Smooth muscle cell of the brain vasculature (primary cell): ENCODE data around the gene RGL3.
A peak's percentile ranks its signal among the peaks of the same experiment; 100 is the strongest.
"Not testable (repeated sequence)": the region's sequence is repeated elsewhere in the genome, so short reads cannot be mapped to it uniquely, and the experiment has no call there.

Source experiments
- DNase-seq: peaks from one replicate; pipeline ENCODE4 v3.0.0-alpha.2; 2012; ENCODE audit warnings: low read depth, low spot score

The RGL3 gene

GRCh38 chr19:11448923-11449554 is 29.9 kb upstream of the RGL3 start:
- DNase-seq, result no peak

- no peak for DNase-seq
Measured at GRCh38 chr19:11448410-11448809, 29.3 kb upstream of the RGL3 start.

GRCh38 chr19:11447347-11448262 is 28.5 kb upstream of the RGL3 start:
- DNase-seq, result no peak

GRCh38 chr19:11446652-11447301 is 27.7 kb upstream of the RGL3 start:
- no peak for DNase-seq

- no peak for DNase-seq
Measured at GRCh38 chr19:11446271-11446651, 27.1 kb upstream of the RGL3 start.

GRCh38 chr19:11445141-11445540 is 26.0 kb upstream of the RGL3 start:
- no peak for DNase-seq

GRCh38 chr19:11444059-11444458 is 24.9 kb upstream of the RGL3 start:
- no peak for DNase-seq

- DNase-seq, result no peak
Measured at GRCh38 chr19:11437955-11438354, 18.8 kb upstream of the RGL3 start.

- DNase-seq, result no peak
Measured at GRCh38 chr19:11435833-11436313, 16.8 kb upstream of the RGL3 start.

- peak; percentile 99 for DNase-seq
Measured at GRCh38 chr19:11435057-11435832, 16.1 kb upstream of the RGL3 start, which contains the start of the genes ODAD3 and PRKCSH. Gene ODAD3, minus strand, starts transcription at chr19:11435121. Its CDS starts 105 bp downstream, at chr19:11435016. Gene PRKCSH, plus strand, starts transcription at chr19:11435635. Its CDS starts 483 bp downstream, at chr19:11436118.

GRCh38 chr19:11434703-11435056 is 15.6 kb upstream of the RGL3 start:
- DNase-seq, result no peak

- not testable (repeated sequence) for DNase-seq
Measured at GRCh38 chr19:11433526-11433925, 14.4 kb upstream of the RGL3 start.

GRCh38 chr19:11426656-11427055 is 7.5 kb upstream of the RGL3 start:
- DNase-seq, result no peak

- DNase-seq, result no peak
Measured at GRCh38 chr19:11425719-11426457, 6.8 kb upstream of the RGL3 start.

- no peak for DNase-seq
Measured at GRCh38 chr19:11423791-11424181, 4.7 kb upstream of the RGL3 start.

- no peak for DNase-seq
Measured at GRCh38 chr19:11423164-11423790, 4.2 kb upstream of the RGL3 start.

- no peak for DNase-seq
Measured at GRCh38 chr19:11422163-11423065, 3.3 kb upstream of the RGL3 start.

GRCh38 chr19:11421371-11422098 is 2.4 kb upstream of the RGL3 start:
- no peak for DNase-seq
